ENCODE data around the gene TMEM178A. TPM values are rescaled to one million over a fixed set of nuclear protein-coding genes. Genes with fewer than 3 reads are reported as not detected.

Gene TMEM178A
- total RNA-seq, 1 donor, result 0.72 TPM

DNA sequence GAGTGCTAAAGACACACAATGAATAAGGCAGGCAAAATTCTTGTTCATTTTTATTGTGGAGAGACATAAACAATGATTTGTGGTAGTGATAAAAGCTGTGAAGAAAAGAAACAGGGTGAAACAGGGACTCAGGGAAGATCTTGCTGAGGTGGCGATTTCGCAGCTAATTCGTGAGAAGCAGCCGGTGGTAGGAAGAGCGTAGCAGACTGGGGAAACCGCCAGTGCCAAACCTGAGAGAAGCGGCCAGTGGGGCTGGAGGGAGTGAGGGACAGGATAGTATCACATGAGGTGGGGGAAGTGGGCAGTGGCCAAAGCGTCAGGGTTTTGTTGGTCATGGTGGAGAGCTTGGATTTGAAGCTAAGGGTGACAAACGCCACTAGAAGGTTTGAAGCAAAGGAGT, 42.3 kb downstream of the TMEM178A start:
- DNase-seq (ENCODE audit: insufficient read length, low spot score, missing footprints), result no peak
- H3K27me3 ChIP-seq (ENCODE audit: insufficient read depth, low read length), result no peaks in the 10 kb centered on the region
- no peaks in the 10 kb centered on the region for H3K36me3 ChIP-seq (ENCODE audit: insufficient read depth, low read length)
- H3K27ac ChIP-seq (ENCODE audit: low read depth, low read length), result no peak overlapping the region
- H3K4me1 ChIP-seq (ENCODE audit: insufficient read depth, low read length), result no peaks in the 10 kb centered on the region
- H3K4me2 ChIP-seq (ENCODE audit: insufficient read depth, low read length), result no peak overlapping the region
- no peak for TF ChIP-seq CTCF (IDR thresholded peaks at IDR 0.05; ENCODE audit: extremely low read depth, low read depth, low read length)
- H3K79me2 ChIP-seq (ENCODE audit: insufficient read depth, low read length), result no peaks in the 10 kb centered on the region
- H4K20me1 ChIP-seq (ENCODE audit: insufficient read depth, low read length), result no peaks in the 10 kb centered on the region
- H2AFZ ChIP-seq (ENCODE audit: low read length), result no peak overlapping the region
- no peaks in the 10 kb centered on the region for H3K9me3 ChIP-seq (ENCODE audit: low read depth, low read length)
- H3K4me3 ChIP-seq (ENCODE audit: insufficient read depth, low read length), result no peak overlapping the region

- no peak overlapping the region for H3K4me3 ChIP-seq (ENCODE audit: insufficient read depth, low read length)
- no peak overlapping the region for H3K27ac ChIP-seq (ENCODE audit: low read depth, low read length)
Observed at GRCh38 chr2:39710807-39711206, 45.1 kb downstream of the TMEM178A start.

GRCh38 chr2:39712953-39713352, 47.2 kb downstream of the TMEM178A start:
- no peak overlapping the region for H2AFZ ChIP-seq (ENCODE audit: low read length)
- H3K4me1 ChIP-seq (ENCODE audit: insufficient read depth, low read length), result no peaks in the 10 kb centered on the region
- H3K9me3 ChIP-seq (ENCODE audit: low read depth, low read length), result no peaks in the 10 kb centered on the region
- no peak overlapping the region for H3K4me3 ChIP-seq (ENCODE audit: insufficient read depth, low read length)
- DNase-seq (ENCODE audit: insufficient read length, low spot score, missing footprints), result no peak
- H4K20me1 ChIP-seq (ENCODE audit: insufficient read depth, low read length), result no peaks in the 10 kb centered on the region
- no peaks in the 10 kb centered on the region for H3K27me3 ChIP-seq (ENCODE audit: insufficient read depth, low read length)
- no peak for TF ChIP-seq CTCF (IDR thresholded peaks at IDR 0.05; ENCODE audit: extremely low read depth, low read depth, low read length)
- no peak overlapping the region for H3K27ac ChIP-seq (ENCODE audit: low read depth, low read length)
- H3K36me3 ChIP-seq (ENCODE audit: insufficient read depth, low read length), result no peaks in the 10 kb centered on the region
- H3K4me2 ChIP-seq (ENCODE audit: insufficient read depth, low read length), result no peak overlapping the region
- no peaks in the 10 kb centered on the region for H3K79me2 ChIP-seq (ENCODE audit: insufficient read depth, low read length)

More at GRCh38 chr2:39710807-39711206, 45.1 kb downstream of the TMEM178A start:
- Histone ChIP-seq H3K79me2 (ENCODE audit: insufficient read depth, low read length) (no peaks in the 10 kb centered on the region), H3K27me3 (ENCODE audit: insufficient read depth, low read length) (no peaks in the 10 kb centered on the region), H2AFZ (ENCODE audit: low read length) (no peak overlapping the region), H3K36me3 (ENCODE audit: insufficient read depth, low read length) (no peaks in the 10 kb centered on the region), H3K4me1 (ENCODE audit: insufficient read depth, low read length) (no peaks in the 10 kb centered on the region), H3K4me2 (ENCODE audit: insufficient read depth, low read length) (no peak overlapping the region), H4K20me1 (ENCODE audit: insufficient read depth, low read length) (no peaks in the 10 kb centered on the region), H3K9me3 (ENCODE audit: low read depth, low read length) (no peaks in the 10 kb centered on the region)
- no peak for TF ChIP-seq CTCF (IDR thresholded peaks at IDR 0.05; ENCODE audit: extremely low read depth, low read depth, low read length)
- no peak for DNase-seq (ENCODE audit: insufficient read length, low spot score, missing footprints)

- Histone ChIP-seq H3K27ac (ENCODE audit: low read depth, low read length) (no peak overlapping the region), H3K27me3 (ENCODE audit: insufficient read depth, low read length) (no peaks in the 10 kb centered on the region), H2AFZ (ENCODE audit: low read length) (no peak overlapping the region), H3K36me3 (ENCODE audit: insufficient read depth, low read length) (no peaks in the 10 kb centered on the region), H4K20me1 (ENCODE audit: insufficient read depth, low read length) (no peaks in the 10 kb centered on the region), H3K4me2 (ENCODE audit: insufficient read depth, low read length) (no peak overlapping the region), H3K4me1 (ENCODE audit: insufficient read depth, low read length) (peaks cover 3% of the 10 kb centered on the region), H3K79me2 (ENCODE audit: insufficient read depth, low read length) (no peaks in the 10 kb centered on the region), H3K4me3 (ENCODE audit: insufficient read depth, low read length) (no peak overlapping the region), H3K9me3 (ENCODE audit: low read depth, low read length) (no peaks in the 10 kb centered on the region)
- DNase-seq (ENCODE audit: insufficient read length, low spot score, missing footprints), result no peak
- TF ChIP-seq CTCF (IDR thresholded peaks at IDR 0.05; ENCODE audit: extremely low read depth, low read depth, low read length), result no peak
Observed at GRCh38 chr2:39715095-39715494, 49.4 kb downstream of the TMEM178A start.

All from osteoblast (primary cell).